Erythroblast (primary cell): ENCODE results near the gene MT1X.

Experiments used
- DNase-seq, 2 experiments: peaks; one replicate each; lab custom pipeline; 2025; lab: John Stamatoyannopoulos, UW
- GATA1 ChIP-seq: IDR thresholded peaks from 2 replicates; pipeline ENCODE4 v1.6.1; 2011; ENCODE audit warnings: low read depth, mild to moderate bottlenecking, control low read depth, low read length, moderate library complexity
- POLR2A ChIP-seq: IDR thresholded peaks from 2 replicates; pipeline ENCODE4 v1.6.1; 2011; ENCODE audit warnings: mild to moderate bottlenecking, low read length

Gene MT1X

DNA sequence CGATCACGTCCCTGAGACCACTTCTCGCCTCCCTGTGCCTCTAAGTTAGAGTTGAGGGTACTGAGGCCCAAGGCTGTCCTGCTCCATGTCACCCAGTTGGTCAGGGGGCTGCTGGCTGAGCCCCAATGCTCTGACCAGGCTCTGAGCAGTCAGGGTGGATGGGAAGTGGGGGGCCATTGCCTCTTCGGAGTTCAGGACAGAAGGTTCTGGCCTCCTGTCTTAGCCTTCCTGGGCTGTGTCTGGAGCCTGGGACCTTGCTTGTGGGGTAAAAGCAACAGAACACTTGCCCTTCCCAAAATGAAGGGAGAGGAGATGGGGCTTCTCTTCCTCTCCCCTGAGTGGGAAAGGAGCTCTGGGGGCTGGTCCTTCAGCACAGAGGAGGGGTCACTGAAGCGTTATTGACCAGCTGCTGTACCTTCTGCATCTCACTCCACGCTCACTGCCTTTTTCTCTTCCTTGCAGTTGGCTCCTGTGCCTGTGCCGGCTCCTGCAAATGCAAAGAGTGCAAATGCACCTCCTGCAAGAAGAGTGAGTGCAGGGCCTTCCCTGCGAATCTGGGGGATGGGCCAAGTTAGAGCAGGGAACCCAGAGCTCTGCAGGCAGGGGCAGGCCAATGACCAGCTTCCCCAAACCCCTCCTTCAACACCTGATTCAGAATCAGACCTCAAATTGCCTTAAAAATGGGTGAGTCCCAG lies 580 bp downstream of the MT1X start:
- no peak for TF ChIP-seq POLR2A
- TF ChIP-seq GATA1: no peak
- DNase-seq: no peak

DNA sequence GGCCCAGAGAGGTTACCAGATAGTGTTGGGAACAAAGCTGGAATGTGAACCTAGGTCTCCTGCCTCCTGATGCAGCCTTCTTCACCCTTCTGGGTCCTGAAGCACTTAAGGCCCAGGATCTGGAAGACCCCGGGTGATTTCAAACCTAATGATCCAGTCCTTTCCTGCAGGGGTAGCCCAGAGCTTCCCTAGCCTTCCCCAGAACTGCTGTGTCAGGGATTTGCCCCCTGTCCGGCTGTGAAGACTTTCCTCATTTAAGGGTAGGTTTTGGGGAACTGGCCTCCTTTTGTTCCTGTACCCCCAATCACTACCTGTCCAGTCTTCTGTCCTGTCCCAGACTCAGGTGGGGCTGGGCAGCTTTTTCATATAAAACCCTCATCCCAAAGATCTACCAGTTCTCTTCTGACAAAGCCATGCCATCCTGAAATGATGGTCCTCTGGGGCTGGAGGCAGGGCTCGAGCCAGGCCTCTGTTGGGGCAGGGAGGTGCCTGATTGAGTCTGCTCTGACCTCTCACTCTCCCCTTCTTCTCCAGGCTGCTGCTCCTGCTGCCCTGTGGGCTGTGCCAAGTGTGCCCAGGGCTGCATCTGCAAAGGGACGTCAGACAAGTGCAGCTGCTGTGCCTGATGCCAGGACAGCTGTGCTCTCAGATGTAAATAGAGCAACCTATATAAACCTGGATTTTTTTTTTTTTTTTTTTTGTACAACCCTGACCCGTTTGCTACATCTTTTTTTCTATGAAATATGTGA lies 1.3 kb downstream of the MT1X start:
- no peak for DNase-seq
- no peak for TF ChIP-seq GATA1

DNA sequence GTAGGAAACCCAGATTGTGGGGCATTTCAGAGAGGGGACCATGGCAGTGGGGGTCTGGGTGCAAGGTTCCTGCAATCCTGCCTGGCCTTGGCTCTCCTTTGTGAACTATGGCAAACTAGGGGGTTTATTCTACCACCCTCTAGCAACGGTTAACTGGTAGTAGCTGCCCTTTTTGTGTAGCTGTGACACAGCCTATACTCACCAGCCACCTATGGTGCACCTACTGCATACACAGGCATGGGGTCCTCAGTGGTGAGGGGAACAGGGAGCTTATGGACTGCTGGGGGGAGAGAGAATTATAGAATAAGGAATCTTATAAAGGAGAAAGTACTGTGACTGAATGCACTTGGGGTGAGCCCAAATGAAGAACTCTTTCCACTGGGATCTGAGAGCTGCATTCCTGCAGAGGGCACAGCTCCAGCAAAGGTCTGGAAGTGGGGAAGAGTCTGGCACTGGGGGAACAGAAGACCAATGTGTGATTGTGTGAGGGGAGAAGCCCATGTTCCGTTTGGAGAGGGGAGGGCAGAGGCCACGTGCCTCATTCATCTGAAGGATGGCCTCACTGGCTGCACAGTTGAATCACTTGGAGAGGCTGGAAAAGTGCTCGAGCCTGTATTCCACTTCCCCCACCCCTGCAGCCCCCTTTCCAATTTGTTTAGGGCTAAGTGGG lies 2.1 kb downstream of the MT1X start:
- TF ChIP-seq GATA1 (no peak), POLR2A (no peak)
- DNase-seq: no peak

DNA sequence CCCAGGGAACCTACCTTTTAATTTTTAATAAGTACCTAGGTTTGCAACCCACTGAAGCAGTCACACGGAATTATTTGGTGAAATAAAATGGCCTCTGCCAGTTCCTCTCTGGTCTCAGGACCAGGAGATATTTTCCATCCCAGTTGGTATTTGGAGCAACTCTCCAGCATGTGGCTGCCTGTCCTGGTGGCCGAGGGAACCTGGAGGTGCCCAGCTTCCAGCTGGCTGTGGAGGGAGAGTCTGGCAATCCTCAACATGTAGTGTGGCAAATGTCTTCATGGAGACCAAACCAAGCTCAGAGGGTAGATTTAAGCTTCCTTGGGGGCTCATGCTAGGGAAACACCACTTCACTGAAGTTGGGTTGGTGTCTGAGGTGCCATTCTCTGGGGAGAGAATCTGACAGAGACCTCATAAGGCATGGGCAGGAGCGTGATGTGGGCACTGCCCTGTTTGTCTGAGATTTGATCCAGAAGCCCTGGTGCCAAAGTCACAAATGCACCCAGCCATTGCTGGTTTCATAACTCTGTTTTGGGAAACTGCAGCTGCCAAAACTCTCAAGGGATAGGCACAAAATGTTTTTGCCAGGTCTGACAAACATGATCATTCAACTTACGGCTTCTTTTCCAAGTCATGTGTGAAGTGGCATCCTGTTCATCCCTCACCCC lies 2.8 kb downstream of the MT1X start:
- no peak for DNase-seq
- no peak for TF ChIP-seq GATA1
- TF ChIP-seq POLR2A: no peak

DNA sequence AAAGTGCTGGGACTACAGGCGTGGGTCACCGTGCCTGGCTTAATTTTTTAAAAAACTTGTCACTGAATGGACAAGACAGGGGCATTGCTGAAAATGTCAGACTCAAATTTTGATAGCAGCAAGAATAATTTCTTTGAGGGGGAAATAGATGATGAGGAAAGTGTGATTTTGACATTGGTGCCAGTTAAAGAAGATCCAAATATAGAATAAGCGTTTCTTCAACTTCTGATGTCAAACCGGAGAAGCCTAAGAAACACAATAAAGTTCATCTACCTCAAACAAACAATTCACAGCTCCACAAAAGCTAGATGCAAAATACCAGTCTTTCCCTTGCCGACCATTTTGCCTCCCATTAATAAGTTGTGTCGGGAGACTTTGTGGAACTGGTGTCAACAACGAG lies 4.5 kb downstream of the MT1X start:
- TF ChIP-seq GATA1 (no peak), POLR2A (no peak)
- no peak for DNase-seq

DNA sequence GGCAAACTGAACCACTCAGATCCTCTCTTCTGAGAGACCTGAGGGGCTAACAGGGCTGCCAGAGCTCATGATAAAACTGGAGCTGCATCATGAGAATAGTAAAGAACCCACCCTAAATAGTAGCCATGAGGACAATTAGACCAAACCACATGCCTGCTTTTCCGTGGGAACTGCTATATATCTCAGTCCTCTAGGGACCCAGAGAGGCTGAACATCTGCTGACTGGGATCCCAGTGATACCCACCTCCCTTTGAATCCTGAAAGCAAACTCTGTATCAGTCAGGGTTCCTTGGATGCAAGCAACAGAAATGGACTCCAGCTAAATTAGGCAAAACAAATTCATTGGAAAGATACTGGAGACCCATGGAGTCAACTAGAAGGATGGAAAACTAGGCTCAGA lies 6.5 kb downstream of the MT1X start:
- DNase-seq: no peak
- no peak for TF ChIP-seq GATA1
- no peak for TF ChIP-seq POLR2A

DNA sequence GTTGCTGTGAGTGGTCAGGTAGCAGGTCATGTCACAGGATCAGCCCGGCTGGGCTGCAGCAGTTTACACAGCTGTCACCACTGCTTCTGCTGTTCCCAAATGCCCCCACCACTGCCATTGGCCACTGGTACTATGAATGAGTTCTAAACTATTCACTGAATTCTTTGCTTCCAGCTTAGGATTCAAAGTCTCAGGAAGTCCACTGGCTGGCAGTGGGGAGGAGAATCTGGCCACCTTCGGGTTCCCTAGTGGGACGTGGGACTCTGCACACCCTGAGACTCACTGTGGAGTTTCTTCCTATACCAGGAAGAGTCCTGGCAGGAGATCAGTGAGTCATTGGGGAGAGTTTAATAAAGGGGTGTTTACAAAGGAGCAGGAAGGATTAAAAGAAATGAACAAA lies 6.9 kb downstream of the MT1X start:
- TF ChIP-seq GATA1 (no peak), POLR2A (no peak)
- no peak for DNase-seq

DNA sequence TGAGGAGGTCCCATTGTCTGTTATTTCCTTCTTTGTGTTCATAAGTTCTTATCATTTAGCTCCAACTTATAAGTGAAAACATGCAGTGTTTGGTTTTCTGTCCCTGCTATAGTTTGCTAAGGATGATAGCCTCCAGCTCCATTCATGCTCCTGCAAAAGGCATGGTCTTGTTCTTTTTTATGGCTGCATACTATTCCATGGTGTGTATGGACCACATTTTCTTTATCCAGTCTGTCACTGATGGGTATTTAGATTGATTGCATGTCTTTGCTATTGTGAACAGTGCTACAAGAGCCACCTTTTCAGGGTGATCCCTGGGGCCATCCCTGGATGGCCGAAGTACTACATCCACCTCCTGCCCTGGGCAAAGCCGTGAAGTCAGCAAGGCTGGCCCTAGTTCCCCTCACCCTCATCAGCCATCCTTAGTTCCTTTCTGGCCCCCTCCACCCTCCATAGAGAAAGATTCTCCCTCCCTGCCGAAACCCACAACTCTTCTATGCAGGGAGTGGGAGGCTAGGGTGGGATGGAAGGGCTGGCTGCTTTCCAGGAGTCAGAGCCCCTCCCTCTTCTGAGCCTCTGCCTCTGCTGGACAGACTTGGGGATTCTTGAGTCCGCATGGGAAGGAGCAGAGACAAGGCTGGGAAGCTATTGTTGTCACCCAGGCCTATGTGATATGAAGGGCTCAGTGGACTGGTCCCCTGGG lies 8.3 kb downstream of the MT1X start:
- DNase-seq: no peak
- TF ChIP-seq GATA1 (no peak), POLR2A (no peak)

DNA sequence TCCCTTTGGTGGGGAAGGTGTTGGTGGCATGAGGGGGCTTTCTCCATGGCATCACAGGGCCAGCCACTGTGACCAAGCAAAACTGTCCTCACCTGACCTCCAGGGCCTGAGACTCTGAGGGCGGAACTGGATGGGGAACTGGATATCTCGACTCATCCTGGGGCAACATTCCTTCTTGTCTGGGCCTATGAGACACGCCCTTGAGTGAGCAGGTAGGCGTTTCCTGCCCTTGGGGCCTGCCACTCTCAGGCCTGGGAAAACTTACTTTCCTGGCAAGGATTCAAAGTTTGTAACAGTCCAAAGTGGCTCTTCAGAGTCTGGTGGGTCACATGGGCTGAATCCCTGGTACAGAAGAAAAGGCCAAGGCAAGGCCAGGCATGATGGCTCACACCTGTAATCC lies 9.6 kb downstream of the MT1X start:
- DNase-seq: no peak
- TF ChIP-seq GATA1 (no peak), POLR2A (no peak)

DNA sequence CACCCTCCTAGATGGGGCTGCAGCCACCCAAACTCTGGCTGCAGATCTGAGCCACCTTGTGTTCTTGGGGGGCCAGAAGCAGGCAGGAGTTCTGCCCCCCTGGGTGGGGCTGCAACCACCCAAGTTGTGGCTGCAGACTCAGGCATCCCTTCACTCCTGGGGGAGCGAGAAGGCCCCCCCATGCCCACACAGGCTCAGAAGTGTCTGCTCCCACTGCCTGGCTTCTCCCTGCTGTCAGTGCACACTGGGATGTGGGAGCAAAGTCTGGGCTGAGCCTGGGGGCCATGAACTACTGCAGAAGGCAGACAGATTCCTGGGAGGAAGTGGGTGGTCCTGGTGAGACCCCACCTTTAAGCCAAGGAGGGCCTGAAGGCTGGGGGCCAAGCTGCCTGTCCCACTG lies 13.0 kb downstream of the MT1X start:
- TF ChIP-seq GATA1 (no peak), POLR2A (no peak)
- DNase-seq: no peak

DNA sequence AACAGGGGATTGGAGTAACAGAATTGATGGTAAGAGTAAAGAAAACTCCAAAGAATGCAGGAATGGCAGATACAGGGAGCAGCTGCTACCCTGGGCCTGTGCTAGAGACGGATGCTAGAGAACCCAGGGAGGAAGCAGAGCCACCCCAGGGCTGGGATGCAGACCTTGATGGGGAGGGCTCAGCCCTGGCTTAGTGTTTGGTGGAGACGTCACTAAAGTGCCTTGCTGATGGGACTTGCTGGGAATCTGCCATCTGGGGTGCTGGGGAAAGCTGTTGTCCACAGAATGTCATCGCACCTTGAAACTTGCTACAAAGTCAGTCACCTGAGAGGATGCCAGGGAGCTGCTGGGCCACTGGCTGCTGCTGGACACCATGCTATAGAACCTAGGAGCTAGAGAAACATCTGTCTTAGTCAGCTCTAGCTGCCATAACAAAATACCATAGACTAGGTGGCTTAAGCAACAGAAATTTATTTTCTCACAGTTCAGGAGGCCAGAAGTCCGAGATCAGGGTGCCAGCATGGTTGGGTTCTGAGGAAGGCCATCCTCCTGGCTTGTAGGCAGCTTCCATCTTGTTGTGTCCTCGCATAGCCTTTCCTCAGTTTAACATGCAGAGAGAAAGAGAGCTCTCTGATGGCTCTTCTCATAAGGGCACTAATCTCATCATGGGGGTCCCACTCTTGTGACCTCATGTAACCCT lies 15.3 kb downstream of the MT1X start:
- TF ChIP-seq POLR2A (no peak), GATA1 (no peak)
- DNase-seq: no peak

DNA sequence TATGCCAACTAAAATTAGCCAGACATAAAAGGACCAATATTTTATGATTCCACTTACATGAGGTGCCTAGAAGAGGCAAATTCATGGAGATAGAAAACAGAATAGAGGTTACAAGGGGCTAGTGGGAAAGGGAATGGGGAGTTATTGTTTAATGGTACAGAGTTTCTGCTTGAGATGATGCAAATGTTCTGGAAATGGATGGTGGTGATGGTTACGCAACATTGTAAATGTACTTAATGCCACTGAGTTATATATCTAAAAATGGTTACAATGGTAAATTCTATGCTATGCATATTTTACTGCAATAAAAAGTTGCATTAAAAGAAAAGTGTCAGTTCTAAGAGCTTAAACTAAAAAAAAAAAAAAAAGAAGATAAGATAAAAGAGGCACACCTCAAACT lies 17.9 kb downstream of the MT1X start:
- DNase-seq: no peak
- TF ChIP-seq GATA1: no peak
- no peak for TF ChIP-seq POLR2A

DNA sequence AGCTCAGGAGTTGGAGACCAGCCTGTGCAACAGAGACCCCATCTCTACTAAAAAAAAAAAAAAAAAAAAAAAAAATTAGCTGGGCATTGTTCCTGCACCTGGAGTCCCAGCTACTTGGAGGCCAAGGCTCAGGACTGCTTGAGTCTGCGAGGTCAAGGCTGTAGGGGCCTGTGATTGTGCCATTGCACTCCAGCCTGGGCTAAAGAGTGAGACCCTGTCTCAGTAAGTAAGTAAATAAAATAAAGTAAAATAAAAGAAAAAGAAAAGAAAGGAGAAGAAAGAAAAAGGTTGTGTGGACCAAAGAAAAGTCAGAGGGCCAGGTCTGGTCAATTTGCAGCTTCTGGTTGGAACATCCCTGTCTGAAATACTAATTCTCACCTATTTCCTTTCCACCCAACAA lies 18.4 kb downstream of the MT1X start:
- no peak for TF ChIP-seq POLR2A
- TF ChIP-seq GATA1: no peak
- no peak for DNase-seq
